ENCODE data around the gene SLC51A.
"Not testable (repeated sequence)": the region's sequence is repeated elsewhere in the genome, so short reads cannot be mapped to it uniquely, and the experiment has no call there.

SLC51A gene

DNA sequence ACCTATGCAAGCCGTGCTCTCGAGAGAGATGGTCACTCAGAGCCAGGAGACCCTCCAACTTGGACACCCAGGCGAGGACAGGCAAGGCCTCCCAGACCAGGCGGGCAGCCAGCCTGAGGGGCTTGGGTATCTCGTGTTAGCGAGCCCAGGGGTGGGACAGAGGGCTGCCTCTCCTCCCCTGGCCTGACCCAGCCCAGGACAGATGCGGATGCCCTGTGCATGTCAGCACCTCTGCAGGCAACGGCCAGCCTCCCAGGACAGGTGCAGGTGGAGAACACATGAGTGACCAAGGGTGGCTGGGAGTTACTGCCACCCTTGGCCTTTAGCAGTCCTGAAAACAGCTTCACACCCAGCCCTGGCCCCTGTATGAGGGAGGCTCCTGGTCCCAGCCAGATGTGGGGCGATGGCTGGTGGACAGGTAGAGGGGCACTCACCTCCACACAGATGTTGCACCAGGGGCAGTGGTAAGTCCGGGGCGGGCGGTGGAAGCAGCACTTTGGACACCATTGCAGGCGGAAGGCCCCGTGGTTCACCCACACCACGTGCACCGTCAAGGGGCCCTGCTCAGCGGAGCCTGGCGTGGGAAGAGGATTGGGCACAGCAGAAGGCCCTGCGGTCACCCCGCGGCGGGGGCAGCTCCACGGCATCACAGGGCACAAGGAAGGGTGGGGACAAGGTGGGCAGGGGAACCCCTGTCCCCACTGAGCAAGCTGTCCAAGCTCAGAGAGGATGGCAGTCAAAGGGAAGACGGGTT is 7.2 kb upstream of the SLC51A start:
- Mint-ChIP-seq H3K36me3 (ENCODE audit: low read depth) (no peaks in the 10 kb centered on the region), H3K27ac (no peak overlapping the region), H3K4me1 (no peaks in the 10 kb centered on the region), H3K9me3 (peaks cover 8% of the 10 kb centered on the region), H3K4me3 (no peak overlapping the region), H3K27me3 (ENCODE audit: low read depth) (peaks cover 35% of the 10 kb centered on the region)
- TF ChIP-seq, protein P1, sequence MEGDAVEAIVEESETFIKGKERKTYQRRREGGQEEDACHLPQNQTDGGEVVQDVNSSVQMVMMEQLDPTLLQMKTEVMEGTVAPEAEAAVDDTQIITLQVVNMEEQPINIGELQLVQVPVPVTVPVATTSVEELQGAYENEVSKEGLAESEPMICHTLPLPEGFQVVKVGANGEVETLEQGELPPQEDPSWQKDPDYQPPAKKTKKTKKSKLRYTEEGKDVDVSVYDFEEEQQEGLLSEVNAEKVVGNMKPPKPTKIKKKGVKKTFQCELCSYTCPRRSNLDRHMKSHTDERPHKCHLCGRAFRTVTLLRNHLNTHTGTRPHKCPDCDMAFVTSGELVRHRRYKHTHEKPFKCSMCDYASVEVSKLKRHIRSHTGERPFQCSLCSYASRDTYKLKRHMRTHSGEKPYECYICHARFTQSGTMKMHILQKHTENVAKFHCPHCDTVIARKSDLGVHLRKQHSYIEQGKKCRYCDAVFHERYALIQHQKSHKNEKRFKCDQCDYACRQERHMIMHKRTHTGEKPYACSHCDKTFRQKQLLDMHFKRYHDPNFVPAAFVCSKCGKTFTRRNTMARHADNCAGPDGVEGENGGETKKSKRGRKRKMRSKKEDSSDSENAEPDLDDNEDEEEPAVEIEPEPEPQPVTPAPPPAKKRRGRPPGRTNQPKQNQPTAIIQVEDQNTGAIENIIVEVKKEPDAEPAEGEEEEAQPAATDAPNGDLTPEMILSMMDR (IDR thresholded peaks at IDR 0.05; ENCODE audit: unreplicated experiment in 3 of 3): no peak

DNA sequence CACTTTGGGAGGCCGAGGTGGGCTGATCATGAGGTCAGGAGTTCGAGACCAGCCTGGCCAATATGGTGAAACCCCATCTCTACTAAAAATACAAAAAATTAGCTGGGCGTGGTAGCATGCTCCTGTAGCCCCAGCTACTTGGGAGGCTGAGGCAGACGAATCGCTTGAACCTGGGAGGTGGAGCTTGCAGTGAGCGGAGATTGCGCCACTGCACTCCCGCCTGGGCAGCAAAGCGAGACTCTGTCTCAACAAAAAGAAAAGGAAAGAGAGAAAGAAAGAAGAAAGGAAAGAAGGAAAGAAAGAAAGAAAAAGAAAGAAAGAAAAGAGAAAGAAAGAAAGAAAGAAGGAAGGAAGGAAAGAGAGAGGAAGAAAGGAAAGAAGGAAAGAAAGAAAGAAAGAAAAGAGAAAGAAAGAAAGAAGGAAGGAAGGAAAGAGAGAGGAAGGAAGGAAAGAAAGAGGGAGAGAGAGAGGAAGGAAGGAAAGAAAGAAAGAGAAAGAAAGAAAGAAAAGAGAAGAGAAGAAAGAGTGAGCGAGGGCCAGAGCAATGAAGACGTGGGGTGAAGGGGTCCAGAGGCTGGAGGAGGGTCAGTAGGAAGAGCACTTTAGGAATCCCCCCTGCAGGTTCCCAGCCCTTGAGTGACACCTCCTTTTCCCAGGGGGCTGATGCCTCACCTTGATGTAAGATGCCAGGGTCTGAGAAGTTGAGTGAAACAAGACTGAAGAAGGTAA is 6.2 kb upstream of the SLC51A start:
- H3K27ac Mint-ChIP-seq; H3K4me1 Mint-ChIP-seq; H3K9me3 Mint-ChIP-seq; H3K36me3 Mint-ChIP-seq (ENCODE audit: low read depth); H3K4me3 Mint-ChIP-seq: not testable (repeated sequence)
- peaks cover 29% of the 10 kb centered on the region for H3K27me3 Mint-ChIP-seq (ENCODE audit: low read depth)

DNA sequence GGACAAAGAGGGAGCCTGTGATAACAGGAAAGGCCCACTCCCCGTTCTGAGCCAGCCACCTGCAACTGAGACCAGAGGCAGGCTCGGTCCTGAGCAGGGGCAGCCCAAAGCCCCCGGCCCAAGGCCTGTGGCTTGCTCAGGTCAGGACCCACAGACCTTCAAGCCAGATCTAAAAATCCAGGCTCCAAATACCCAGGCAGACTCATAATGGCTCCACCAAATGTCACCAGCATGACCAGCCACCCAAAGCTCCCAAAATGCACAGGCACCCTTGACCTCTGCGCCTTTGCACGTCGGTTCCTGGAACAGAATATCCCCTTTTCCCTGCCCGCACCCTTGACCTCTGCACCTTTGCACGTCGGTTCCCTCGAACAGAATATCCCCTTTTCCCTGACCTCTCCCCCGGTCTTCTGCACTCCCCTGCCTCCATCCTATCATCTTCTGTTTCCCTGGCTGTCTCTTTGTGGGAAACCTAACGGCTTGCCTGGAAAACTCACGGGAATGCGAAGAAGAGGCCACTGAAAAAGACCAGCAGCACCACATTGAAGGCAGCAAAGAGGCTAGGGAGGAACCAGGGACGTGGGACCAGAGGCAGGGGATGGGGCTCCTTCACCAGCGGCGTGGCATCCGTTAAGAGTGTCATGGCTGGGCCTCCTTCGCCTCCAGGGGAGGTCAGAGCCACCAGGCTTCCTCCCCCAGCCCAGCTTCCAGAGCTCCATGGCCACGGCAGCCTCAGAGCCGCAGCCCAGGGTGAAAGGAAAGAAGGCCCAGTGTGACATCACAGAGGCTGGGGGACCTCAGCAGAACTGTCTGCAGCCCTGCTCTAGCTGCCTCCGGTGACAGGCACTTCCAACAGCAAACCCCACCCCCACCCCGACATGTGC is 5.4 kb upstream of the SLC51A start, which contains the start of gene ZDHHC19:
Gene ZDHHC19, minus strand, starts transcription at position 728 of the 884 bp plus-strand sequence. Its CDS starts 85 bp downstream, at position 643.
- Mint-ChIP-seq H3K4me1 (no peaks in the 10 kb centered on the region), H3K27ac (no peak within 1 kb of the TSS), H3K4me3 (no peak within 1 kb of the TSS), H3K36me3 (ENCODE audit: low read depth) (no peaks in the 10 kb centered on the region), H3K9me3 (peaks cover 4% of the 10 kb centered on the region), H3K27me3 (ENCODE audit: low read depth) (peaks cover 27% of the 10 kb centered on the region)
- TF ChIP-seq, protein P1 (IDR thresholded peaks at IDR 0.05; ENCODE audit: unreplicated experiment in 3 of 3): no peak

DNA sequence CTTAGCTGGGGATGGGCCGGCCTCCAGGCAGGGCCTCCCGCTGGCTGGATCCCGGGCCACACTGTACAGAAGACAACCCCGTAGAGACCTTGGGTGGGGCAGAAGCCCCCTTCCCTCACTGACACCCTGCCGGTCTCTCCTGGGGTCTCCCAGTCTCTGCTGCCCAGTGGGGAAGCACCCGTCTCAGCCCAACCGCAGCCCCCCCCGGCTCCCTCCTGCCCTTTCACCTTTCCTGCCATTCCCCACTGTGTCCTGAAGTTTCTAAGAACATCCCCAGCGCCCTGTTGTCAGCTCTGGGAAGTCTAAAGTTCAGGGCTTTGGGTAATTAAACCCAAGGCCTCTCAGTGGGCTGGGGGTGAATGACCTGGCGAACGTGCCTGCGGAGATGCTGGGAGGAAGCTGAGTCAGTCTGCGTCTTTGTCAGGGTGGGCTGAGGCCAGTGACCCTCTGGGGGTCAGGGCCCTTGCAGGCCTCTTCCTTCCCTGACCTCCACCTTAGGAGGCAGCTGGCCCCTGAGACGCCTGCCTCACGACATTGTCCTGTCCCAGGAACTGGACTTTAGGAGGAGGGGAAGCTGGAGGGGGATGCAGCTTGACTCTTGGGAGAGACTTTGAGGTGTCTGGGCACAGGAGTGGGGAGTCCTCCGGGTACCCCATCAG is 1.4 kb upstream of the SLC51A start:
- no peak overlapping the region for H3K4me3 Mint-ChIP-seq
- H3K9me3 Mint-ChIP-seq: no peaks in the 10 kb centered on the region
- H3K36me3 Mint-ChIP-seq (ENCODE audit: low read depth): no peaks in the 10 kb centered on the region
- H3K27me3 Mint-ChIP-seq (ENCODE audit: low read depth): peaks cover 10% of the 10 kb centered on the region
- peaks cover 9% of the 10 kb centered on the region for H3K4me1 Mint-ChIP-seq
- TF ChIP-seq, protein P1 (IDR thresholded peaks at IDR 0.05; ENCODE audit: unreplicated experiment in 3 of 3): no peak
- peak overlapping the region in 1 of 3 experiments; percentile 64 for H3K27ac Mint-ChIP-seq

DNA sequence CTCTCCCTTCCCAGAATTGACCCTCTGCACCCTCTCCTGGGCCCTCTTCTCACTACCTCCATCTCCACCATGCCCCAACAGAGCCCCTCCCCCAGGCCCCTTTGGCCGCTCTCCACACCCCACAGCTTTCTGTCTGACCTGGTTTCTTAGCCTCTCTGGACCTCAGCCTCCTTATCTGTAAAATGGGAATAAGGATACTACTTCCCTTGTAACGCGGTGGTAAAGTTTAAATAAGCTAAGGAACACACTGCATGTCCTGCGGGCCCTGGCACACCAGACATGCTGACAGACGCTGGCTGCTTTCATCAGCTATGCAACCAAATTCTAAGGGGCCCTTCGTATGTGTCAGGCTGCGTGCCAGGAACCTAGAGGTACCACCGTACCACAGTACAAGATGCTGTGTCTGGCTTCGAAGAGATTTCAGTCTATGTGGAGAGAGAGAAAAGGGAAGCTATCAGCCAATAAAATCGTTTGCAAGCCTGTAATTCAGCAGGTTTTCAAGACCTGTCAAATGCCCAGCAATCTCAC is 777 bp upstream of the SLC51A start:
- H3K27ac Mint-ChIP-seq: no peak overlapping the region
- peaks cover 9% of the 10 kb centered on the region for H3K4me1 Mint-ChIP-seq
- peaks cover 6% of the 10 kb centered on the region for H3K27me3 Mint-ChIP-seq (ENCODE audit: low read depth)
- no peaks in the 10 kb centered on the region for H3K36me3 Mint-ChIP-seq (ENCODE audit: low read depth)
- H3K4me3 Mint-ChIP-seq: no peak overlapping the region
- TF ChIP-seq, protein P1 (IDR thresholded peaks at IDR 0.05; ENCODE audit: unreplicated experiment in 3 of 3): no peak
- H3K9me3 Mint-ChIP-seq: no peaks in the 10 kb centered on the region
